SK-N-SH treated with all-trans-retinoic acid at 6 μM for 48 hours (cell line): Measurements from ENCODE around the gene BRSK1.

ENCODE experiments used
- BACH2 ChIP-seq: fragments of 250-450 bp; sonication (Bioruptor Pico); IDR thresholded peaks from 2 replicates; pipeline ENCODE4 v1.9.0; 2021; ENCODE audit warnings: mild to moderate bottlenecking, borderline replicate concordance
- SNAI2 ChIP-seq: fragments of 250-450 bp; sonication (Bioruptor Pico); IDR thresholded peaks from 2 replicates; pipeline ENCODE4 v1.5.0; 2020; ENCODE audit warnings: mild to moderate bottlenecking, moderate library complexity
- TOX ChIP-seq: fragments of 250-450 bp; sonication (Bioruptor Pico); IDR thresholded peaks from 2 replicates; pipeline ENCODE4 v1.8.0; 2021; ENCODE audit warnings: mild to moderate bottlenecking, moderate library complexity, borderline replicate concordance

DNA sequence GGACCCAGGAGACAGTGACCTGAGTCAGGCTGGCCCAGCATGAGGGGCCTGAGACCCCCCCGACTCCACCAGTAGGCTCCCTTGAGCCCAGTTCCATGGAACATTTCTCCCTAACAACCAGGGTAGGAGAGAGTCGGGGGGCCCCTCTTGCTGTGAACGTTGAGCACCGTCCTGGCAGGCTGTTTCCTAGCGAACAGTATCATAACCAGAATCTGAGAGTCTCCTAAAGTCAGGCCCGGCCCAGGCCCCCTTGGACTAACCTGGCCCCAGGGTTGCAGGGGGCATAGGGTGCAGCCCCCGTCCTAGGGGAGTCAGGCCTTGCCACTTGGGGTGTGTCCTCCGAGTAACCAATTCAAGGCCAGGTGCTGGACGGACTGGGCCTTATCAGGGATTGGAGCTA is 27.6 kb downstream of the BRSK1 start:
- TF ChIP-seq TOX (CRISPR knock-in tag) (no peak), SNAI2 (no peak), BACH2 (no peak)
